HG03045 (cell line): Measurements from ENCODE around the gene DNAJB13.
"Not testable (repeated sequence)": the region's sequence is repeated elsewhere in the genome, so short reads cannot be mapped to it uniquely, and the experiment has no call there.

ENCODE experiments used
- ATAC-seq: cut with Tn5 transposase; IDR thresholded peaks from one replicate; pipeline ENCODE4 v1.9.1; 2021; ENCODE audit warnings: mild to moderate bottlenecking, moderate library complexity; ENCODE audit not compliant: unreplicated experiment

DNAJB13 gene

GRCh38 chr11:73976451-73977151, 25.8 kb downstream of the DNAJB13 start:
- no peak for ATAC-seq

- no peak for ATAC-seq
Observed at GRCh38 chr11:73977856-73978519, 27.2 kb downstream of the DNAJB13 start.

- no peak for ATAC-seq
Observed at GRCh38 chr11:73978576-73979086, 27.8 kb downstream of the DNAJB13 start.

- peak; percentile 27 for ATAC-seq
Observed at GRCh38 chr11:73980001-73980961, 29.5 kb downstream of the DNAJB13 start.

- ATAC-seq: no peak
Observed at GRCh38 chr11:73981051-73981805, 30.4 kb downstream of the DNAJB13 start.

GRCh38 chr11:73982595-73982989, 31.8 kb downstream of the DNAJB13 start, which contains the start of gene UCP2:
Gene UCP2, minus strand, starts transcription at chr11:73982843. Its CDS starts 4,465 bp downstream, at chr11:73978378.
- ATAC-seq: peak; percentile 55

- peak; percentile 81 for ATAC-seq
Observed at GRCh38 chr11:73982990-73983740, 32.3 kb downstream of the DNAJB13 start.

- ATAC-seq: no peak
Observed at GRCh38 chr11:73983741-73984538, 33.1 kb downstream of the DNAJB13 start.

- not testable (repeated sequence) for ATAC-seq
Observed at GRCh38 chr11:73985661-73986060, 34.8 kb downstream of the DNAJB13 start.

- no peak for ATAC-seq
Observed at GRCh38 chr11:73988227-73988626, 37.4 kb downstream of the DNAJB13 start.

- ATAC-seq: no peak
Observed at GRCh38 chr11:73989156-73989555, 38.3 kb downstream of the DNAJB13 start.

GRCh38 chr11:73990730-73991129, 39.9 kb downstream of the DNAJB13 start:
- no peak for ATAC-seq

GRCh38 chr11:73991471-73992006, 40.7 kb downstream of the DNAJB13 start:
- no peak for ATAC-seq

GRCh38 chr11:73995247-73995646, 44.4 kb downstream of the DNAJB13 start:
- ATAC-seq: no peak

- no peak for ATAC-seq
Observed at GRCh38 chr11:73995731-73996130, 44.9 kb downstream of the DNAJB13 start.

- no peak for ATAC-seq
Observed at GRCh38 chr11:73996161-73996747, 45.4 kb downstream of the DNAJB13 start.

GRCh38 chr11:73997120-73997770, 46.4 kb downstream of the DNAJB13 start:
- no peak for ATAC-seq
